ENCODE data around the gene IFNGR1.

- TF ChIP-seq TAF1 (IDR thresholded peaks at IDR 0.05; ENCODE audit: borderline replicate concordance, insufficient read depth, low read length) (no peak), POLR2AphosphoS5 (IDR thresholded peaks at IDR 0.05; ENCODE audit: low read depth, low read length) (no peak), REST (IDR thresholded peaks at IDR 0.05; ENCODE audit: insufficient read depth in 1 of 2, low read depth in 2 of 2, low read length in 2 of 2) (no peak), SIN3A (IDR thresholded peaks at IDR 0.05; ENCODE audit: borderline replicate concordance, insufficient read depth, low read length) (no peak), FOXP2 (optimal IDR thresholded peaks at IDR 0.05; ENCODE audit: borderline replicate concordance, extremely low read depth, extremely low read length, insufficient read depth) (no peak)
These were observed 39.0 kb upstream of the IFNGR1 start for GRCh38 chr6:137258170-137258569.

Data from PFSK-1 (cell line).